ENCODE data around the gene HNRNPU. TPM values are rescaled to one million over a fixed set of nuclear protein-coding genes. Genes with fewer than 3 reads are reported as not detected.

Gene HNRNPU
- total RNA-seq, 3 donors from 2014 or later: 381 to 500 (median 416) TPM

- peak; percentile 97 to 98 for DNase-seq (ENCODE audit: low spot score in 2 of 2)
- H3K27me3 ChIP-seq: no peaks in the 10 kb centered on the region
- H3K4me1 ChIP-seq: peaks cover 0 to 15% of the 10 kb centered on the region in 2 donors
- no peaks in the 10 kb centered on the region for H3K9me3 ChIP-seq
- intact Hi-C loops (cut with DNase I; ENCODE audit: low total_unique reads): loop anchor here (5.0 kb wide), 1 partner anchor 104 kb away; a partner anchor contains a TSS
- TF ChIP-seq POLR2AphosphoS5 (IDR thresholded peaks at IDR 0.05) (peak; percentile 32 to 66 (median 55)), CTCF (IDR thresholded peaks at IDR 0.05) (no peak)
- H3K4me3 ChIP-seq: peak overlapping the region; percentile 98 to 99 (median 99)
- H3K36me3 ChIP-seq: peaks cover 11% of the 10 kb centered on the region
- peak overlapping the region; percentile 99 to 100 for H3K27ac ChIP-seq
These were observed 1.4 kb downstream of the HNRNPU start for GRCh38 chr1:244862699-244863490.

- TF ChIP-seq CTCF (IDR thresholded peaks at IDR 0.05): no peak
- no peak for TF ChIP-seq POLR2A (IDR thresholded peaks at IDR 0.05)
- no peak for TF ChIP-seq POLR2AphosphoS5 (IDR thresholded peaks at IDR 0.05)
- peaks cover 15% of the 10 kb centered on the region for H3K36me3 ChIP-seq
- peak overlapping the region; percentile 99 to 100 for H3K27ac ChIP-seq
- no peaks in the 10 kb centered on the region for H3K9me3 ChIP-seq
- intact Hi-C loops (cut with DNase I; ENCODE audit: low total_unique reads): loop anchor here (5.0 kb wide), 1 partner anchor 105 kb away; a partner anchor contains a TSS
- peak overlapping the region; percentile 98 to 99 (median 99) for H3K4me3 ChIP-seq
- no peak for DNase-seq (ENCODE audit: low spot score in 2 of 2)
- H3K4me1 ChIP-seq: peaks cover 0 to 15% of the 10 kb centered on the region in 2 donors
- no peaks in the 10 kb centered on the region for H3K27me3 ChIP-seq
These were observed 2.0 kb downstream of the HNRNPU start for GRCh38 chr1:244862354-244862698.

- H3K4me1 ChIP-seq: peaks cover 0 to 15% of the 10 kb centered on the region in 2 donors
- intact Hi-C loops (cut with DNase I; ENCODE audit: low total_unique reads): loop anchor here (5.0 kb wide), 1 partner anchor 106 kb away; a partner anchor contains a TSS
These were observed 2.7 kb downstream of the HNRNPU start for GRCh38 chr1:244861683-244862082.

GRCh38 chr1:244860914-244861610, 3.3 kb downstream of the HNRNPU start:
- Histone ChIP-seq H3K27ac (peak overlapping the region; percentile 2 to 20), H3K27me3 (no peaks in the 10 kb centered on the region), H3K4me3 (peak overlapping the region; percentile 98 to 99 (median 99)), H3K36me3 (peaks cover 15% of the 10 kb centered on the region), H3K9me3 (no peaks in the 10 kb centered on the region), H3K4me1 (peaks cover 0 to 15% of the 10 kb centered on the region in 2 donors)
- TF ChIP-seq CTCF (IDR thresholded peaks at IDR 0.05): no peak
- no peak for TF ChIP-seq POLR2A (IDR thresholded peaks at IDR 0.05)
- no peak for TF ChIP-seq POLR2AphosphoS5 (IDR thresholded peaks at IDR 0.05)
- intact Hi-C loops (cut with DNase I; ENCODE audit: low total_unique reads): loop anchor here (5.0 kb wide), 1 partner anchor 106 kb away; a partner anchor contains a TSS
- no peak for DNase-seq (ENCODE audit: low spot score in 2 of 2)

More at GRCh38 chr1:244861683-244862082, 2.7 kb downstream of the HNRNPU start:
- Histone ChIP-seq H3K36me3 (peaks cover 15% of the 10 kb centered on the region), H3K27ac (peak overlapping the region; percentile 5 to 99), H3K9me3 (no peaks in the 10 kb centered on the region), H3K27me3 (no peaks in the 10 kb centered on the region), H3K4me3 (peak overlapping the region; percentile 98 to 99 (median 99))
- no peak for TF ChIP-seq CTCF (IDR thresholded peaks at IDR 0.05)
- TF ChIP-seq POLR2AphosphoS5 (IDR thresholded peaks at IDR 0.05): no peak
- DNase-seq (ENCODE audit: low spot score in 2 of 2): no peak

Data from breast epithelium (tissue), 4 donors.